ENCODE data around the gene FNDC5.

Gene FNDC5

GRCh38 chr1:32830092-32830852, 40.4 kb downstream of the FNDC5 start:
- Histone ChIP-seq H3K27ac (ENCODE audit: low read depth, low read length) (no peak overlapping the region), H2AFZ (ENCODE audit: low read length, unreplicated experiment) (no peak overlapping the region), H3K4me1 (ENCODE audit: control insufficient read depth, insufficient read depth, low read length, unreplicated experiment) (no peaks in the 10 kb centered on the region), H3K27me3 (ENCODE audit: insufficient read depth, low read length) (no peaks in the 10 kb centered on the region), H3K36me3 (ENCODE audit: insufficient read depth, low read length) (peaks cover 57% of the 10 kb centered on the region), H3K79me2 (ENCODE audit: control insufficient read depth, insufficient read depth, low read length, unreplicated experiment) (no peaks in the 10 kb centered on the region), H3K4me3 (ENCODE audit: low read depth, low read length) (no peak overlapping the region)

- no peaks in the 10 kb centered on the region for H3K4me1 ChIP-seq (ENCODE audit: control insufficient read depth, insufficient read depth, low read length, unreplicated experiment)
These were observed 42.4 kb downstream of the FNDC5 start for GRCh38 chr1:32828341-32828740.

GRCh38 chr1:32825181-32825580, 45.5 kb downstream of the FNDC5 start:
- Histone ChIP-seq H3K27me3 (ENCODE audit: insufficient read depth, low read length) (no peaks in the 10 kb centered on the region), H3K79me2 (ENCODE audit: control insufficient read depth, insufficient read depth, low read length, unreplicated experiment) (peaks cover 28% of the 10 kb centered on the region), H2AFZ (ENCODE audit: low read length, unreplicated experiment) (no peak overlapping the region), H3K4me1 (ENCODE audit: control insufficient read depth, insufficient read depth, low read length, unreplicated experiment) (no peaks in the 10 kb centered on the region), H3K4me3 (ENCODE audit: low read depth, low read length) (no peak overlapping the region), H3K36me3 (ENCODE audit: insufficient read depth, low read length) (peaks cover 44% of the 10 kb centered on the region), H3K27ac (ENCODE audit: low read depth, low read length) (no peak overlapping the region)

More at GRCh38 chr1:32828341-32828740, 42.4 kb downstream of the FNDC5 start:
- Histone ChIP-seq H3K27me3 (ENCODE audit: insufficient read depth, low read length) (no peaks in the 10 kb centered on the region), H3K36me3 (ENCODE audit: insufficient read depth, low read length) (peaks cover 57% of the 10 kb centered on the region), H3K79me2 (ENCODE audit: control insufficient read depth, insufficient read depth, low read length, unreplicated experiment) (peaks cover 6% of the 10 kb centered on the region), H3K4me3 (ENCODE audit: low read depth, low read length) (no peak overlapping the region), H3K27ac (ENCODE audit: low read depth, low read length) (no peak overlapping the region), H2AFZ (ENCODE audit: low read length, unreplicated experiment) (no peak overlapping the region)

GRCh38 chr1:32818804-32819541, 51.7 kb downstream of the FNDC5 start:
- Histone ChIP-seq H3K36me3 (ENCODE audit: insufficient read depth, low read length) (peaks cover 6% of the 10 kb centered on the region; the same call in 1 of the 2 replicates), H3K4me1 (ENCODE audit: control insufficient read depth, insufficient read depth, low read length, unreplicated experiment) (peaks cover 22% of the 10 kb centered on the region), H2AFZ (ENCODE audit: low read length, unreplicated experiment) (peak overlapping the region; percentile 90), H3K27ac (ENCODE audit: low read depth, low read length) (peak overlapping the region; percentile 75), H3K27me3 (ENCODE audit: insufficient read depth, low read length) (no peaks in the 10 kb centered on the region), H3K79me2 (ENCODE audit: control insufficient read depth, insufficient read depth, low read length, unreplicated experiment) (peaks cover 72% of the 10 kb centered on the region), H3K4me3 (ENCODE audit: low read depth, low read length) (peak overlapping the region; percentile 91)

- Histone ChIP-seq H3K27me3 (ENCODE audit: insufficient read depth, low read length) (no peaks in the 10 kb centered on the region), H3K36me3 (ENCODE audit: insufficient read depth, low read length) (peaks cover 9% of the 10 kb centered on the region; the same call in 1 of the 2 replicates), H3K79me2 (ENCODE audit: control insufficient read depth, insufficient read depth, low read length, unreplicated experiment) (peaks cover 79% of the 10 kb centered on the region), H2AFZ (ENCODE audit: low read length, unreplicated experiment) (peak overlapping the region; percentile 90), H3K4me1 (ENCODE audit: control insufficient read depth, insufficient read depth, low read length, unreplicated experiment) (peaks cover 26% of the 10 kb centered on the region), H3K27ac (ENCODE audit: low read depth, low read length) (peak overlapping the region; percentile 75), H3K4me3 (ENCODE audit: low read depth, low read length) (peak overlapping the region; percentile 91)
These were observed 52.6 kb downstream of the FNDC5 start for GRCh38 chr1:32817815-32818786.

GRCh38 chr1:32817159-32817814, 53.4 kb downstream of the FNDC5 start, which contains the start of the genes S100PBP and YARS1:
Gene S100PBP (plus strand): TSS chr1:32817653. CDS start chr1:32826100, 8,447 bp downstream.
Gene YARS1 (minus strand): TSS chr1:32817358. CDS start chr1:32817244, 114 bp downstream.
- H3K4me3 ChIP-seq (ENCODE audit: low read depth, low read length) = peak within 1 kb of the TSS; percentile 91
- peak within 1 kb of the TSS; percentile 79 for H3K27ac ChIP-seq (ENCODE audit: low read depth, low read length)
- H3K27me3 ChIP-seq (ENCODE audit: insufficient read depth, low read length) = no peaks in the 10 kb centered on the region
- peaks cover 80% of the 10 kb centered on the region for H3K79me2 ChIP-seq (ENCODE audit: control insufficient read depth, insufficient read depth, low read length, unreplicated experiment)
- 0 out of 2 replicates have a peak, but pooled peaks cover 4% of the 10 kb centered on the region for H3K36me3 ChIP-seq (ENCODE audit: insufficient read depth, low read length)
- H2AFZ ChIP-seq (ENCODE audit: low read length, unreplicated experiment) = peak within 1 kb of the TSS; percentile 90
- H3K4me1 ChIP-seq (ENCODE audit: control insufficient read depth, insufficient read depth, low read length, unreplicated experiment) = peaks cover 26% of the 10 kb centered on the region

GRCh38 chr1:32816676-32817158, 54.0 kb downstream of the FNDC5 start:
- Histone ChIP-seq H3K27me3 (ENCODE audit: insufficient read depth, low read length) (no peaks in the 10 kb centered on the region), H3K27ac (ENCODE audit: low read depth, low read length) (peak overlapping the region; percentile 79), H3K4me1 (ENCODE audit: control insufficient read depth, insufficient read depth, low read length, unreplicated experiment) (peaks cover 26% of the 10 kb centered on the region), H3K36me3 (ENCODE audit: insufficient read depth, low read length) (0 out of 2 replicates have a peak, but pooled peaks cover 4% of the 10 kb centered on the region), H2AFZ (ENCODE audit: low read length, unreplicated experiment) (peak overlapping the region; percentile 8), H3K4me3 (ENCODE audit: low read depth, low read length) (peak overlapping the region; percentile 91), H3K79me2 (ENCODE audit: control insufficient read depth, insufficient read depth, low read length, unreplicated experiment) (peaks cover 85% of the 10 kb centered on the region)

- Histone ChIP-seq H3K4me3 (ENCODE audit: low read depth, low read length) (peak overlapping the region; percentile 91), H3K79me2 (ENCODE audit: control insufficient read depth, insufficient read depth, low read length, unreplicated experiment) (peaks cover 81% of the 10 kb centered on the region), H3K36me3 (ENCODE audit: insufficient read depth, low read length) (peaks cover 18% of the 10 kb centered on the region), H3K4me1 (ENCODE audit: control insufficient read depth, insufficient read depth, low read length, unreplicated experiment) (peaks cover 26% of the 10 kb centered on the region), H3K27ac (ENCODE audit: low read depth, low read length) (no peak overlapping the region), H3K27me3 (ENCODE audit: insufficient read depth, low read length) (no peaks in the 10 kb centered on the region), H2AFZ (ENCODE audit: low read length, unreplicated experiment) (no peak overlapping the region)
These were observed 56.6 kb downstream of the FNDC5 start for GRCh38 chr1:32813941-32814739.
